Endodermal cell (in vitro differentiated cells): ENCODE results near the gene IFNA5. TPM values are rescaled to one million over a fixed set of nuclear protein-coding genes. Genes with fewer than 3 reads are reported as not detected.

Source experiments
- DNase-seq: peaks from one replicate; pipeline ENCODE4 v3.0.0-alpha.2; 2017
- H3K27ac ChIP-seq: 2 replicates; pipeline ENCODE4 v1.5.1; 2013; ENCODE audit warnings: mild to moderate bottlenecking, low read depth, low read length, moderate library complexity
- H3K27me3 ChIP-seq: 2 replicates; pipeline ENCODE4 v1.6.1; 2013; ENCODE audit warnings: mild to moderate bottlenecking, low read length, moderate library complexity; ENCODE audit not compliant: insufficient read depth, control insufficient read depth, poor library complexity, severe bottlenecking
- H3K36me3 ChIP-seq: 2 replicates; pipeline ENCODE4 v1.7.0; 2013; ENCODE audit warnings: mild to moderate bottlenecking, low read length, moderate library complexity; ENCODE audit not compliant: control insufficient read depth, insufficient read depth
- H3K4me1 ChIP-seq: one replicate; pipeline ENCODE4 v1.7.0; 2013; ENCODE audit warnings: low read length; ENCODE audit not compliant: control insufficient read depth, insufficient read depth
- H3K4me3 ChIP-seq: 2 replicates; pipeline ENCODE4 v1.5.1; 2013; ENCODE audit warnings: mild to moderate bottlenecking, low read length, moderate library complexity
- H3K9ac ChIP-seq: 2 replicates; pipeline ENCODE4 v1.6.1; 2013; ENCODE audit warnings: mild to moderate bottlenecking, low read length, moderate library complexity; ENCODE audit not compliant: poor library complexity, severe bottlenecking; ENCODE audit errors: extremely low read depth
- H3K9me3 ChIP-seq: 2 replicates; pipeline ENCODE4 v1.6.1; 2013; ENCODE audit warnings: mild to moderate bottlenecking, low read length, moderate library complexity; ENCODE audit not compliant: control insufficient read depth
- H3K27ac Mint-ChIP-seq: 2 replicates; pipeline ENCODE4 v1.8.0; 2020; ENCODE audit warnings: mixed read lengths
- H3K27me3 Mint-ChIP-seq: 2 replicates; pipeline ENCODE4 v1.8.0; 2021; ENCODE audit warnings: mild to moderate bottlenecking, mixed read lengths; ENCODE audit not compliant: insufficient read depth
- H3K36me3 Mint-ChIP-seq: 2 replicates; pipeline ENCODE4 v1.8.0; 2020; ENCODE audit warnings: low read depth, mixed read lengths
- H3K4me1 Mint-ChIP-seq: 2 replicates; pipeline ENCODE4 v1.8.0; 2020; ENCODE audit warnings: mixed read lengths
- H3K4me3 Mint-ChIP-seq: 2 replicates; pipeline ENCODE4 v1.8.0; 2020; ENCODE audit warnings: mild to moderate bottlenecking, moderate library complexity, mixed read lengths
- H3K9me3 Mint-ChIP-seq: 2 replicates; pipeline ENCODE4 v1.8.0; 2020; ENCODE audit warnings: mild to moderate bottlenecking, mixed read lengths
- CTCF ChIP-seq: fragments of 200-600 bp; sonication (generic); conservative IDR thresholded peaks from 2 replicates; pipeline ENCODE4 v1.5.0; 2021; ENCODE audit warnings: antibody characterized with exemption, mild to moderate bottlenecking
- WGBS, 2 experiments: methylation state at CpG; one replicate each; pipeline versions ENCODE4 v1.1.5 to v1.1.7; 2013; ENCODE audit warnings: missing lambda C conversion rate in 2 of 2, mixed read lengths in 1 of 2; ENCODE audit not compliant: insufficient coverage in 1 of 2, insufficient read length in 1 of 2; 5-methylcytosine and 5-hydroxymethylcytosine counted together
- total RNA-seq, 2 donors: library from RNA; stranded (reverse); fragmentation: NEBNext Ultra II Directional in 1 of 2; extraction: Animal tissue kit (Norgen Biotek cat#: 25700) in 1 of 2; gene quantifications; 2 replicates in 1 of 2; 3 replicates in 1 of 2; pipeline ENCODE4 v1.2.1, GENCODE V29; 2021

Gene IFNA5
- total RNA-seq, 2 donors from 2014 or later = not detected

GRCh38 chr9:21314152-21314551 lies 9.0 kb upstream of the IFNA5 start:
- no peak for DNase-seq
- TF ChIP-seq CTCF = no peak
- H3K4me1 ChIP-seq = no peaks in the 10 kb centered on the region
- peaks cover 47% of the 10 kb centered on the region for H3K27me3 Mint-ChIP-seq
- no peaks in the 10 kb centered on the region for H3K9me3 ChIP-seq
- peaks cover 11% of the 10 kb centered on the region for H3K9me3 Mint-ChIP-seq
- no peaks in the 10 kb centered on the region for H3K36me3 ChIP-seq
- H3K4me1 Mint-ChIP-seq = no peaks in the 10 kb centered on the region
- H3K4me3 ChIP-seq = no peak overlapping the region
- H3K9ac ChIP-seq = no peak overlapping the region
- WGBS, 2 experiments = 90 to 93% methylated on average over 2 of the region's 2 CpGs
- no peaks in the 10 kb centered on the region for H3K36me3 Mint-ChIP-seq
- peaks cover 18% of the 10 kb centered on the region for H3K27me3 ChIP-seq
- H3K27ac ChIP-seq = no peak overlapping the region
- H3K27ac Mint-ChIP-seq = no peak overlapping the region
- H3K4me3 Mint-ChIP-seq = no peak overlapping the region

GRCh38 chr9:21311889-21312288 lies 6.8 kb upstream of the IFNA5 start:
- WGBS, 2 experiments = 88 to 100% methylated on average over 1 of the region's 1 CpG
- no peaks in the 10 kb centered on the region for H3K9me3 ChIP-seq
- H3K27ac ChIP-seq = no peak overlapping the region
- TF ChIP-seq CTCF = no peak
- H3K36me3 ChIP-seq = no peaks in the 10 kb centered on the region
- H3K4me3 ChIP-seq = no peak overlapping the region
- H3K9ac ChIP-seq = no peak overlapping the region
- H3K4me3 Mint-ChIP-seq = no peak overlapping the region
- no peaks in the 10 kb centered on the region for H3K4me1 Mint-ChIP-seq
- no peak for DNase-seq
- no peak overlapping the region for H3K27ac Mint-ChIP-seq
- no peaks in the 10 kb centered on the region for H3K36me3 Mint-ChIP-seq
- H3K4me1 ChIP-seq = no peaks in the 10 kb centered on the region
- peaks cover 52% of the 10 kb centered on the region for H3K27me3 Mint-ChIP-seq
- H3K27me3 ChIP-seq = peaks cover 29% of the 10 kb centered on the region
- H3K9me3 Mint-ChIP-seq = peaks cover 11% of the 10 kb centered on the region

- H3K4me3 Mint-ChIP-seq = no peak overlapping the region
- no peak for TF ChIP-seq CTCF
- H3K9ac ChIP-seq = no peak overlapping the region
- 84% methylated on average over 1 of the region's 1 CpG; no CpG with 5 or more reads in 1 of the 2 experiments for WGBS, 2 experiments
- H3K27ac ChIP-seq = no peak overlapping the region
- H3K4me3 ChIP-seq = no peak overlapping the region
- H3K27me3 Mint-ChIP-seq = peaks cover 77% of the 10 kb centered on the region
- no peak overlapping the region for H3K27ac Mint-ChIP-seq
- H3K27me3 ChIP-seq = peaks cover 64% of the 10 kb centered on the region
- H3K4me1 ChIP-seq = no peaks in the 10 kb centered on the region
- no peak for DNase-seq
- no peaks in the 10 kb centered on the region for H3K9me3 ChIP-seq
- no peaks in the 10 kb centered on the region for H3K36me3 Mint-ChIP-seq
- no peaks in the 10 kb centered on the region for H3K36me3 ChIP-seq
- no peaks in the 10 kb centered on the region for H3K4me1 Mint-ChIP-seq
- no peaks in the 10 kb centered on the region for H3K9me3 Mint-ChIP-seq
Observed at GRCh38 chr9:21295992-21296391, 9.1 kb downstream of the IFNA5 start.
